ENCODE measurements around the gene CD4. TPM values are rescaled to one million over a fixed set of nuclear protein-coding genes. Genes with fewer than 3 reads are reported as not detected.

CD4 gene
- total RNA-seq, 2 experiments from 2014 or later, result not detected

DNA sequence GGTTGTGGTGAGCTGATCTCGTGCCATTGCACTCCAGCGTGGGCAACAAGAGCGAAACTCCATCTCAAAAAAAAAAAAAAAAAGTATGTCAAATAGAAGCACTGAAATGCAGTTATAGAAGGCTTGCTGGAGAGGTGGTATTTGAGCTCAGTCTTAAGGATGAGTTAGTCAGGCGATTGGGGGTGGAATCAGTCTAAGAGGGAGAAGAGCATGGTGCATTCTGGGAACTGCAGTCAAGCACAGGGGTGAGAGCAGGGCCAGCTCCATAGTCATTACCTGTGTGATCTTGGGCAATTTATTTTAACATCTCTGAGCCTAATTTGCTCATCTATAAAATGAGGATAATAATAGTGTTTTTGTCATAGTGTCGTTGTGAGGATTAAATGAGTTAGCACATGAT lies 45.5 kb downstream of the CD4 start:
- TF ChIP-seq EZH2phosphoT487 (IDR thresholded peaks at IDR 0.05; ENCODE audit: borderline replicate concordance, low read depth, low read length), result no peak
- TF ChIP-seq, protein P1, sequence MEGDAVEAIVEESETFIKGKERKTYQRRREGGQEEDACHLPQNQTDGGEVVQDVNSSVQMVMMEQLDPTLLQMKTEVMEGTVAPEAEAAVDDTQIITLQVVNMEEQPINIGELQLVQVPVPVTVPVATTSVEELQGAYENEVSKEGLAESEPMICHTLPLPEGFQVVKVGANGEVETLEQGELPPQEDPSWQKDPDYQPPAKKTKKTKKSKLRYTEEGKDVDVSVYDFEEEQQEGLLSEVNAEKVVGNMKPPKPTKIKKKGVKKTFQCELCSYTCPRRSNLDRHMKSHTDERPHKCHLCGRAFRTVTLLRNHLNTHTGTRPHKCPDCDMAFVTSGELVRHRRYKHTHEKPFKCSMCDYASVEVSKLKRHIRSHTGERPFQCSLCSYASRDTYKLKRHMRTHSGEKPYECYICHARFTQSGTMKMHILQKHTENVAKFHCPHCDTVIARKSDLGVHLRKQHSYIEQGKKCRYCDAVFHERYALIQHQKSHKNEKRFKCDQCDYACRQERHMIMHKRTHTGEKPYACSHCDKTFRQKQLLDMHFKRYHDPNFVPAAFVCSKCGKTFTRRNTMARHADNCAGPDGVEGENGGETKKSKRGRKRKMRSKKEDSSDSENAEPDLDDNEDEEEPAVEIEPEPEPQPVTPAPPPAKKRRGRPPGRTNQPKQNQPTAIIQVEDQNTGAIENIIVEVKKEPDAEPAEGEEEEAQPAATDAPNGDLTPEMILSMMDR (conservative IDR thresholded peaks at IDR 0.05; ENCODE audit: low read length), result no peak
- intact Hi-C loops (cut with micrococcal nuclease; ENCODE audit: unreplicated experiment), result no loop called here
- ChIA-PET POLR2A (interaction anchor here (0.6 to 2.0 kb wide), 5 partner anchors 18 to 304 kb away, joined by 3 to 7 read pairs (median 3); partner anchors contain the start of gene MLF2), CTCF (ENCODE audit: unreplicated experiment) (interaction anchor here (0.6 kb wide), 1 partner anchor 34 kb away, joined by 3 read pairs; no protein-coding TSS in a partner anchor)
- BruUV-seq (replicated peaks), result no TSS peak
- Histone ChIP-seq H3K36me3 (ENCODE audit: insufficient read depth, low read length) (no peaks in the 10 kb centered on the region), H3K79me2 (ENCODE audit: insufficient read depth, low read depth, low read length) (no peaks in the 10 kb centered on the region), H3K9me2 (ENCODE audit: insufficient read depth, low read length) (no peaks in the 10 kb centered on the region), H4K20me1 (ENCODE audit: insufficient read depth, low read length) (no peaks in the 10 kb centered on the region), H2AFZ (ENCODE audit: low read length) (no peak overlapping the region), H3K4me2 (ENCODE audit: low read length) (no peak overlapping the region), H3K27ac (ENCODE audit: low read depth, low read length, poor library complexity, severe bottlenecking) (no peak overlapping the region), H3K4me3 (ENCODE audit: low read depth, low read length, poor library complexity, severe bottlenecking) (no peak overlapping the region), H3K4me1 (ENCODE audit: insufficient read depth, low read length, poor library complexity, severe bottlenecking) (peaks cover 21% of the 10 kb centered on the region), H3K9me3 (ENCODE audit: low read length) (no peaks in the 10 kb centered on the region)
- DNase-seq (ENCODE audit: low spot score), result no peak

DNA sequence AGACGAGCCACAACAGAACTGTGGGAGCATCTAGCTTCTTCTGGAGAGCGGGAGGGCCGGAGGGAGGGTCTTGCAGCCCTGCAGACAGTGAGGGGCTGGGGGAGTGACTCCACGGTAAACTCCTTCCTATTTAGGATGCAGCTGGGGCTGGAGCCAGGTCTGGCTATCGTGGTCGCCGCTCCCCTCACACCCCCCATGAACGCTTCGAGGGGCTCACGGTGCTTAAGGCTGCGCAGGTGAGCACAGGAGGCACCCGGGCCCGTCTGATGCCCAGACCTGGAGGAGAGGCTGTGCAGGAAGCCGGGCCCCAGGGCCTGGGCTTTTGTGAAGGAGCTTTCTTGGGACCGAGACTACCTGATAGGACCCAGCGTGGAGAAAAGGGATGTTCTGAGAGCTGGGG lies 47.5 kb downstream of the CD4 start:
- BruUV-seq (replicated peaks), result no TSS peak
- Histone ChIP-seq H4K20me1 (ENCODE audit: insufficient read depth, low read length) (no peaks in the 10 kb centered on the region), H3K4me3 (ENCODE audit: low read depth, low read length, poor library complexity, severe bottlenecking) (no peak overlapping the region), H3K79me2 (ENCODE audit: insufficient read depth, low read depth, low read length) (no peaks in the 10 kb centered on the region), H3K4me1 (ENCODE audit: insufficient read depth, low read length, poor library complexity, severe bottlenecking) (peaks cover 41% of the 10 kb centered on the region), H3K36me3 (ENCODE audit: insufficient read depth, low read length) (no peaks in the 10 kb centered on the region), H3K9me3 (ENCODE audit: low read length) (no peaks in the 10 kb centered on the region), H3K4me2 (ENCODE audit: low read length) (no peak overlapping the region), H3K9me2 (ENCODE audit: insufficient read depth, low read length) (no peaks in the 10 kb centered on the region), H3K27ac (ENCODE audit: low read depth, low read length, poor library complexity, severe bottlenecking) (no peak overlapping the region), H2AFZ (ENCODE audit: low read length) (no peak overlapping the region)
- no peak for TF ChIP-seq EZH2phosphoT487 (IDR thresholded peaks at IDR 0.05; ENCODE audit: borderline replicate concordance, low read depth, low read length)
- TF ChIP-seq, protein P1 (conservative IDR thresholded peaks at IDR 0.05; ENCODE audit: low read length), result no peak
- intact Hi-C loops (cut with micrococcal nuclease; ENCODE audit: unreplicated experiment), result no loop called here
- POLR2A ChIA-PET, result interaction anchor here (1.1 kb wide), 1 partner anchor 128 kb away, joined by 3 read pairs; no protein-coding TSS in a partner anchor
- DNase-seq (ENCODE audit: low spot score), result no peak
- CTCF ChIA-PET (ENCODE audit: unreplicated experiment), result no interaction called here

DNA sequence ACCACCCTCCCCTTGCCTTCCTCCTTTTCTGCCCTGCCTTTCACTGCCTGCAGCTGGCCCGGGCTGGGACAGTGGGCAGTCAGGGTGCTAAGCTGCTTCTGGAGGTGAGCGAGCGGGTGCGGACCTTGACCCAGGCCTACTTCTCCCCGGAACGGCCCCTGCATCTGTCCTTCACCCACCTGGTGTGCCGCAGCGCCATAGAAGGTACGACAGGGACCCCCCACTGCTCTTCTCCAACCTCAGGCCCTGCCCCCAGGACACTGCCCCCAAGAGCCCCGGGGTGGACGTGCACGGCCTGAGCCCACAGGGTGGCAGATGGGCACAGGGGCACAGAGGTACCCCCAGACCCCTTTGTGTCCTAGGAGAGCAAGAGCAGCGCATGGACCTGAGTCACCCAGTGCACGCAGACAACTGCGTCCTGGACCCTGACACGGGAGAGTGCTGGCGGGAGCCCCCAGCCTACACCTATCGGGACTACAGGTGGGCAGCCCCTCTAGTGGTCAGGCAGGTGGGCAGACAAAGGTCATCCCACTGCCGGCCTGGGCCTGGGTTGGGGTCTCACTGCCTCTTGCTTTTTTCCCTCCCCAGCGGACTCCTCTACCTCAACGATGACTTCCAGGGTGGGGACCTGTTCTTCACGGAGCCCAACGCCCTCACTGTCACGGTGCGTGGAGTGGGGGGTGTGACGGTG lies 48.2 kb downstream of the CD4 start:
- no TSS peak for BruUV-seq (replicated peaks)
- no peak overlapping the region for H3K4me3 ChIP-seq (ENCODE audit: low read depth, low read length, poor library complexity, severe bottlenecking)
- intact Hi-C loops (cut with micrococcal nuclease; ENCODE audit: unreplicated experiment), result no loop called here
- peaks cover 42% of the 10 kb centered on the region for H3K4me1 ChIP-seq (ENCODE audit: insufficient read depth, low read length, poor library complexity, severe bottlenecking)
- H2AFZ ChIP-seq (ENCODE audit: low read length), result no peak overlapping the region
- H3K4me2 ChIP-seq (ENCODE audit: low read length), result no peak overlapping the region
- H4K20me1 ChIP-seq (ENCODE audit: insufficient read depth, low read length), result no peaks in the 10 kb centered on the region
- H3K9me2 ChIP-seq (ENCODE audit: insufficient read depth, low read length), result no peaks in the 10 kb centered on the region
- POLR2A ChIA-PET, result interaction anchor here (1.1 kb wide), 1 partner anchor 129 kb away, joined by 3 read pairs; no protein-coding TSS in a partner anchor
- TF ChIP-seq, protein P1 (conservative IDR thresholded peaks at IDR 0.05; ENCODE audit: low read length), result no peak
- no peak for TF ChIP-seq EZH2phosphoT487 (IDR thresholded peaks at IDR 0.05; ENCODE audit: borderline replicate concordance, low read depth, low read length)
- H3K79me2 ChIP-seq (ENCODE audit: insufficient read depth, low read depth, low read length), result no peaks in the 10 kb centered on the region
- no peak overlapping the region for H3K27ac ChIP-seq (ENCODE audit: low read depth, low read length, poor library complexity, severe bottlenecking)
- no peaks in the 10 kb centered on the region for H3K36me3 ChIP-seq (ENCODE audit: insufficient read depth, low read length)
- H3K9me3 ChIP-seq (ENCODE audit: low read length), result no peaks in the 10 kb centered on the region
- CTCF ChIA-PET (ENCODE audit: unreplicated experiment), result no interaction called here
- no peak for DNase-seq (ENCODE audit: low spot score)

Data from OCI-LY7 (cell line).